ENCODE data around the gene LLPH.

DNA sequence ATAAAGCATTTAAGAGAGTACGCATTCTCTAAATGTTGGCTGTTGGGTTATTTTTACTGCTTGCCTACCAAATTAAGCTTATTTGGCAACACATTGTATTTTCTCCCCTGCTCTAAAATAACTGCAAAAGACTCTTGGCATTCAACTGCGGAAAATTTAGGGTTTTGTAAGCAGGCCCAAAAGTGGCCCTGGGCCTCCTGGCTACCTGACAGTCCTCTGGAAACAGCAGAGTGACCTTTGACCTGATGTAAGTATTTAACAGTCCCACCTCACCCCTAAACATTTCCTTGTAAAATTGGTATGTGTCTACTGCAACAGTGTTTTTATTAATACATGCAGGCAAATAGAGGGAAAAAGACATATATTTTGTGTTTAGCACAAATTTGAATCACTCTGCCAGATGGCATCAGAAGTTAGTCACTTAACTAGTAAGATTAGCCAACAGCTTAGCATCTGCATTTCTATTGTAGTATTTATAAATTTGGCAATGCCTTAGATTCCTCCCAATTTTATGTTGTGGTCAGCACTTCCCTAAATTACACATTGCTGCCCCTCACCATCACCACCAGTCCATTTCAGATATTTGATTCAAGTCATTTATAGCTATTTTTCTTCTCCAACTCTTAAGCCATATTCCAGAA is 11.2 kb downstream of the LLPH start:
- TF ChIP-seq POLR2A (IDR thresholded peaks at IDR 0.05; ENCODE audit: low read length) = no peak
- no peak for TF ChIP-seq GATA1 (IDR thresholded peaks at IDR 0.05; ENCODE audit: low read depth, low read length)

Data from erythroblast (primary cell).